Measurements from ENCODE around the gene ZNF74.
A peak's percentile ranks its signal among the peaks of the same experiment; 100 is the strongest.

ZNF74 gene

DNA sequence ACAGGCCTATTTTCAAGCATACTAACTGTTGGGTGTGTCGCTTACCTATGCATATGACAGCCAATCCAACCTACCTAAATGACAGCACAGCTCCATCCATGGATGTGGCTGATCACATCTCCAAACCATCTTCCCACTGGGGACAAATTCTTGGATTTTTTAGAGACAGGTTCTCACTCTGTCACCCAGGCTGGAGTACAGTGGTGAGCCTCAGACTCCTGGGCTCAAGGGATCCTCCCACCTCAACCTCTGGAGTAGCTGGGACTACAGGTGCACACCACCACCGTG lies 25.7 kb downstream of the ZNF74 start:
- no peak for DNase-seq (ENCODE audit: extremely low read depth, low read depth)
- TF ChIP-seq, protein P1, sequence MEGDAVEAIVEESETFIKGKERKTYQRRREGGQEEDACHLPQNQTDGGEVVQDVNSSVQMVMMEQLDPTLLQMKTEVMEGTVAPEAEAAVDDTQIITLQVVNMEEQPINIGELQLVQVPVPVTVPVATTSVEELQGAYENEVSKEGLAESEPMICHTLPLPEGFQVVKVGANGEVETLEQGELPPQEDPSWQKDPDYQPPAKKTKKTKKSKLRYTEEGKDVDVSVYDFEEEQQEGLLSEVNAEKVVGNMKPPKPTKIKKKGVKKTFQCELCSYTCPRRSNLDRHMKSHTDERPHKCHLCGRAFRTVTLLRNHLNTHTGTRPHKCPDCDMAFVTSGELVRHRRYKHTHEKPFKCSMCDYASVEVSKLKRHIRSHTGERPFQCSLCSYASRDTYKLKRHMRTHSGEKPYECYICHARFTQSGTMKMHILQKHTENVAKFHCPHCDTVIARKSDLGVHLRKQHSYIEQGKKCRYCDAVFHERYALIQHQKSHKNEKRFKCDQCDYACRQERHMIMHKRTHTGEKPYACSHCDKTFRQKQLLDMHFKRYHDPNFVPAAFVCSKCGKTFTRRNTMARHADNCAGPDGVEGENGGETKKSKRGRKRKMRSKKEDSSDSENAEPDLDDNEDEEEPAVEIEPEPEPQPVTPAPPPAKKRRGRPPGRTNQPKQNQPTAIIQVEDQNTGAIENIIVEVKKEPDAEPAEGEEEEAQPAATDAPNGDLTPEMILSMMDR (IDR thresholded peaks at IDR 0.05; ENCODE audit: low read depth, low read length, missing control alignments) = no peak
- no peak overlapping the region for H3K4me3 ChIP-seq (replicated peaks; ENCODE audit: low read depth, low read length)

DNA sequence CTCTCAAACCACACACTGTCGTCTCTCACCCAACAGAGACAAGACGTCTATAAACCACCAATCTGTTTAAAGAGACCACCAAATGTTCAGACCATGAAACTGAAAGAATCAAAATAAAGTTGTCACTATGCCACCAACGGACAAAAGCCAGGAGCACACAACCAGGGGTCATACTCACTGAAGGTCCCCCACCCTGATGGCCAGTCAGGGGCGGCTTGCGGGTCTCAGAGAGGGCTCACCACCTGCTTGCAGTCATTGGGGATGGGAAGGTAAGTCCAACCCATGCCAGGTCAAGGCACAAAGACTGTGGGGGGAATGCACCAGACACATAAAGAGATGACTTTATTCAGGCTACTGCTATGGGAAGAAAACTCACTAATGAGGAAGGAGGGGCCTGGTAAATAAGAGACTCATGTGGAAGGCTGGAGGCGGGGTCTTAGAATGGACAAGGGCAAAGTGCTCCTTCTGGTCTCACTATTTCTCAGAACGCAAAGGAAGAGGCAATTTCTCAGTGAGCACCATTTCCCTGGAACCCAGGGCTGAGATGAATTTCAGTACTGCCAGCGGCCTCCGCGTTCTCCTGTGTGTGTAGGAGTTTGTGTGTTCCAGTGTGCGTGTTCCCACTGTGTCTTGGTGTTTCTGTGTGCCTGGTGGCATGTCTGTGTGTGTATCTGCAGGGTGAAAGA lies 26.3 kb downstream of the ZNF74 start:
- DNase-seq (ENCODE audit: extremely low read depth, low read depth) = no peak
- TF ChIP-seq, protein P1 (IDR thresholded peaks at IDR 0.05; ENCODE audit: low read depth, low read length, missing control alignments) = no peak
- H3K4me3 ChIP-seq (replicated peaks; ENCODE audit: low read depth, low read length) = no peak overlapping the region

DNA sequence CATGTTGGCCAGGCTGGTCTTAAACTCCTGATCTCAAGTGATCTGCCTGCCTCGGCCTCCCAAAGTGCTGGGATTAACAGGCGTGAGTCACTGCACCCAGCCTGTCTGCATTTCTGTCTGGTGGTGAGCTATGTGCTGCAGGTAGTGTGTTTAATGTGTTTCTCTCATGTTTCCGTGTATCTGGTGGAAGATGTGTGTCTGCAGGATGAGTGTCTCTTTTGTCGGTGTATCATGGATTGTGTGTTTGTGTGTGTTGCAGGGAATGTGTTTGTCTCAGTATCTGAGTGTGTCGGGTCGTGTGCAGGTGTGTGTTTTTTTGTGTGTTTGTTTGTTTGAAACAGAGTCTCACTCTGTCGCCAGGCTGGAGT lies 27.5 kb downstream of the ZNF74 start:
- no peak for DNase-seq (ENCODE audit: extremely low read depth, low read depth)
- H3K4me3 ChIP-seq (replicated peaks; ENCODE audit: low read depth, low read length) = no peak overlapping the region
- TF ChIP-seq, protein P1 (IDR thresholded peaks at IDR 0.05; ENCODE audit: low read depth, low read length, missing control alignments) = no peak

DNA sequence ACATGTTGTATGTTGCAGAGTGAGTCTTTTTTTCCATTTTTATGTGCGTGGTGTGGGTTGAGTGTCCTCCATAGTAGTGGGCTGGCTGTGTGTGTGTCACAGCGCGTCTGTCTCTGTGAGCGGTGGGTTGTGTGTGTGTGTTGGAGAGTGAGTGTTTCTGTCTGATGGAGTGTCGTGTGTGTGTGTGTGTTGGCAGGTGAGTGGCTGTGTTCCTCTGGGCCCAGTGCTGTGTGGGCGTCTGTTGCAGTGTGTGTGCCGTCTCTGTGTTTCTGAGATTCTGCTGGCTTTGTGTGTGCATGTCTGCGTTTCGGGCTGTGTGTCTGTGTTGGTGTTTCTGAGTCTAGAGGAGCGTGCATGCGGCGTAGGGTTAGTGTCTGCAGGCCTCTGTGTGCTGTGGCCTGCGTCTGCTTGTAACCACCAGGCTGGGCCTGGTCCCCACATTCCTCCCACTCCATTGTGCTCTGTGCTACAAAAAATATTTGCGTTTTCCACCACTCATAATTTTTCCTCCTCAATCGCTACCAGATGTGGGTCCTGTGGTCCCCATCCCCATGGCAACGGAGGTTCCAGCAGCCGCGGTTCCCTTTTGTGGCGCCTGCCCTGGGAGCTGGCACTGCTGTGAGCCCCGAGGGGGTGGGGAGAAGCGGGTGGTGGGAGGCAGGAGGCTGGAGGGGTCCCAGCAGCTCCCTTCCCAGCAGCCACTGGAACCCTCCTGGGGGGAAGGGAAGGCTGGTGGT lies 28.5 kb downstream of the ZNF74 start:
- TF ChIP-seq, protein P1 (IDR thresholded peaks at IDR 0.05; ENCODE audit: low read depth, low read length, missing control alignments) = no peak
- no peak overlapping the region for H3K4me3 ChIP-seq (replicated peaks; ENCODE audit: low read depth, low read length)
- DNase-seq (ENCODE audit: extremely low read depth, low read depth) = peak; percentile 81

DNA sequence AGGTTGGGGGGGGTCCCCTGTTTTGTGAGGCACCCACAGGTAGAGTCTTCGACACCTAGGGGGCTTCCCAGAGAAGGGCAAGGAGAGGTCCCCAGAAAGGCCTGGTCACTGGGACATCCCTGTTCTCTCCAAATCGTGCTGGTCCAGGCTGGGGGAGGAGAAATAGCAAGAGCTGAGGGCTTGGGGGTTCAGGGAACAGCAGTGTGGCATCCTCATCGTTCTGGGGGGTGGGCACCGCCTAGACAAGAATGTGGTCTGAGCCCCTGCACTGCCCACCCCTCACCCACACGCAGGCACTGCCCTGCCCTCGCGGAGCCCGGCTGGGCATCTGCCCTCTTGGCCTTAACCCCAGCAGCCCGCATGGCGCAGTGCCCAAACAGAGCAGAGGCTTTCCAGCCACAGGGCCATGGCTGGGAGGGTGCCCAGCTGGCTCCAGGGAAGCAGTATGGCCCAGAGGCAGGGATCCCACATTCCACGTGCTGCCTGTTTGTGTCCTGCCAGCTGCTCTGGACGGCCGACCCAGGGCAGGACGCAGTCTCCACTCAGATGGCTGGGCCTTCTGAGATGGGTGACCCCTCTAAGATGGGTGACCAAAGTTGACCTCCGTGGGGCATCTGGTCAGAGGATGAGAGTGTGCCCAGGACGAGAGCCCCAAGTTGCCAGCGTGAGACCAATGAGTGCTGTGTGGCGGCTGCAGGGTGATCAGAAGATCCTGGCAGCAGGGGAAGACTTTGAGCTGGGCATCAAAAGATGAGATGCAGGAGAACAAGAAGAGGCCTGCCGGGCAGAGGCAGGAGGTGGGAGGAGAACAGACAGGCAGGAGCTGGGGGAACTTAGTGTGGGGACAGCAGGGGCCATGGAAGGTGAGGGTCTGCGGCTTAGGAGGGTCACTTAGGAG lies 29.3 kb downstream of the ZNF74 start:
- H3K4me3 ChIP-seq (replicated peaks; ENCODE audit: low read depth, low read length) = no peak overlapping the region
- TF ChIP-seq, protein P1 (IDR thresholded peaks at IDR 0.05; ENCODE audit: low read depth, low read length, missing control alignments) = no peak

DNA sequence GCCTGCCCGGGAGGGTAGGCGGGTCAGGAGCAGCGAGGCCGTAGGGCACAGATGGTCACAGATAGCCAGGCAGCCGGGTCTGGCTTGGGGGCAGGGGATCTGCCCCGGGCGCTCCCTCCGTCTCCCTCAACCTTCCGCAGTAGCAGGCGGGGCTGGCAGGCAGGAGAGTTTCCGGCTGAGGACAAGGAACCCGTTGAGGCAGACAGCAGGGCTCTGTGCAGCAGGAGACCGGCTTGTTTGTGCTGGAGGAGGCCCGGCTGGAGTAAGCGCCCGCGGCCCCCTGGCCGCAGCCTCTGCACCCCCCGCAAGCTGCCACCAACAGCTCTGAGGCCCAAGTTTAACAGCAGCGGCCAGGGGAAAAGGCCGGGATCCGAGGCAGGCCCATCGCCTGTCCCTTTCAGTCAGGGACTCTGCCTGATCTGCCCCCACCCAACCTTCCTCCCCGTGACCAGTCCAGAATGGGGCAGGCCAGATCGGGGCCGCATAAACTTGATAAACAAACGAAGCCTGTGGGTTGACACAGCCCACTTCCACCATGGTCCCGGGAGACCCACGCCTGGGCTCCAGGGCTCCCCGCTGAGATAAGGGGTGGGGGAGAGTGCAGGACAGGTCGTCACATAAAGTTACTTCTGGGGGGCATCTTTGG lies 30.1 kb downstream of the ZNF74 start:
- no peak overlapping the region for H3K4me3 ChIP-seq (replicated peaks; ENCODE audit: low read depth, low read length)
- no peak for DNase-seq (ENCODE audit: extremely low read depth, low read depth)
- TF ChIP-seq, protein P1 (IDR thresholded peaks at IDR 0.05; ENCODE audit: low read depth, low read length, missing control alignments) = no peak

More for the DNA sequence above, 29.3 kb downstream of the ZNF74 start:
- DNase-seq (ENCODE audit: extremely low read depth, low read depth) = no peak
